Breast epithelium (tissue), 3 donors: ENCODE measurements around the gene MARCHF4.

Source experiments
- POLR2AphosphoS5 ChIP-seq, 3 donors: sonication (generic); formaldehyde crosslinking; IDR thresholded peaks; one replicate each; pipeline ENCODE4 v1.6.1; 2017; ENCODE audit warnings: antibody characterized with exemption in 3 of 3
- TF ChIP-seq, protein P1 (sequence below), 3 donors: fragments of 450-650 bp; IDR thresholded peaks; one replicate each; pipeline ENCODE4 v1.5.1; 2016 to 2017; ENCODE audit warnings: antibody characterized with exemption in 3 of 3, mild to moderate bottlenecking in 3 of 3, moderate library complexity in 3 of 3

DNA sequence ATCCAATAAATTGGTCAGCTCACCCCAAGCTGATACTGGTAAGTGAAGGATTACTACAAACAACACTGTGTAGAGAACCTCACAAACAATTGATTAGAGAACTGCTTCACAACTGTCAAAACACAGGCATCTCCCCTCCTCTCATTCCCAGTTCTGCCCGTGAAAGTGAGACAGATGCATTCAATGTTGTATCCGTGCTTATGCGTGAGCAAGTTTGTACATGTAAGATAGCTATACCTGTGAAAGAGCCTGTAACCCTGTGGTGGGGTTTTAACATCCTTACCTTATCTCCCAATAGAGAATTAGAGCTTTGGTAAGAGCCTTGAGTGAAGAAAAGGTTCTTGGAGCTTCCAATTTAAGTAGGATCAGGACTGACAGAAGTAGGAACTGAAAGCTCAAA is 9.1 kb downstream of the MARCHF4 start:
- TF ChIP-seq, protein P1, sequence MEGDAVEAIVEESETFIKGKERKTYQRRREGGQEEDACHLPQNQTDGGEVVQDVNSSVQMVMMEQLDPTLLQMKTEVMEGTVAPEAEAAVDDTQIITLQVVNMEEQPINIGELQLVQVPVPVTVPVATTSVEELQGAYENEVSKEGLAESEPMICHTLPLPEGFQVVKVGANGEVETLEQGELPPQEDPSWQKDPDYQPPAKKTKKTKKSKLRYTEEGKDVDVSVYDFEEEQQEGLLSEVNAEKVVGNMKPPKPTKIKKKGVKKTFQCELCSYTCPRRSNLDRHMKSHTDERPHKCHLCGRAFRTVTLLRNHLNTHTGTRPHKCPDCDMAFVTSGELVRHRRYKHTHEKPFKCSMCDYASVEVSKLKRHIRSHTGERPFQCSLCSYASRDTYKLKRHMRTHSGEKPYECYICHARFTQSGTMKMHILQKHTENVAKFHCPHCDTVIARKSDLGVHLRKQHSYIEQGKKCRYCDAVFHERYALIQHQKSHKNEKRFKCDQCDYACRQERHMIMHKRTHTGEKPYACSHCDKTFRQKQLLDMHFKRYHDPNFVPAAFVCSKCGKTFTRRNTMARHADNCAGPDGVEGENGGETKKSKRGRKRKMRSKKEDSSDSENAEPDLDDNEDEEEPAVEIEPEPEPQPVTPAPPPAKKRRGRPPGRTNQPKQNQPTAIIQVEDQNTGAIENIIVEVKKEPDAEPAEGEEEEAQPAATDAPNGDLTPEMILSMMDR (IDR thresholded peaks at IDR 0.05): no peak
- no peak for TF ChIP-seq POLR2AphosphoS5 (IDR thresholded peaks at IDR 0.05)
